Peyer's patch (tissue), 4 donors: ENCODE data around the gene BPGM.

Experiments used
- POLR2A ChIP-seq, 2 donors: fragments of 450-650 bp; IDR thresholded peaks; one replicate each; pipeline ENCODE4 v1.5.1; 2017; ENCODE audit warnings: antibody characterized with exemption in 2 of 2, mild to moderate bottlenecking in 2 of 2, moderate library complexity in 2 of 2
- TF ChIP-seq, protein P1 (sequence below), 6 experiments: fragments of 450-650 bp in 4 of 6; fragments of 200-600 bp in 2 of 6; sonication (generic) in 1 of 6; IDR thresholded peaks; one replicate each; pipeline ENCODE4 v1.5.1; 2017 to 2019; ENCODE audit warnings: antibody characterized with exemption in 6 of 6, mild to moderate bottlenecking in 3 of 6, moderate library complexity in 1 of 6

- no peak for TF ChIP-seq POLR2A (IDR thresholded peaks at IDR 0.05)
- TF ChIP-seq, protein P1, sequence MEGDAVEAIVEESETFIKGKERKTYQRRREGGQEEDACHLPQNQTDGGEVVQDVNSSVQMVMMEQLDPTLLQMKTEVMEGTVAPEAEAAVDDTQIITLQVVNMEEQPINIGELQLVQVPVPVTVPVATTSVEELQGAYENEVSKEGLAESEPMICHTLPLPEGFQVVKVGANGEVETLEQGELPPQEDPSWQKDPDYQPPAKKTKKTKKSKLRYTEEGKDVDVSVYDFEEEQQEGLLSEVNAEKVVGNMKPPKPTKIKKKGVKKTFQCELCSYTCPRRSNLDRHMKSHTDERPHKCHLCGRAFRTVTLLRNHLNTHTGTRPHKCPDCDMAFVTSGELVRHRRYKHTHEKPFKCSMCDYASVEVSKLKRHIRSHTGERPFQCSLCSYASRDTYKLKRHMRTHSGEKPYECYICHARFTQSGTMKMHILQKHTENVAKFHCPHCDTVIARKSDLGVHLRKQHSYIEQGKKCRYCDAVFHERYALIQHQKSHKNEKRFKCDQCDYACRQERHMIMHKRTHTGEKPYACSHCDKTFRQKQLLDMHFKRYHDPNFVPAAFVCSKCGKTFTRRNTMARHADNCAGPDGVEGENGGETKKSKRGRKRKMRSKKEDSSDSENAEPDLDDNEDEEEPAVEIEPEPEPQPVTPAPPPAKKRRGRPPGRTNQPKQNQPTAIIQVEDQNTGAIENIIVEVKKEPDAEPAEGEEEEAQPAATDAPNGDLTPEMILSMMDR (IDR thresholded peaks at IDR 0.05), result no peak
These were observed 3.5 kb upstream of the BPGM start for GRCh38 chr7:134643131-134643530.
